H1 (cell line): ENCODE results near the gene ALDH4A1. TPM values are rescaled to one million over a fixed set of nuclear protein-coding genes. Genes with fewer than 3 reads are reported as not detected.

ENCODE experiments used
- CTCF ChIA-PET: fragments of 300-600 bp; sonication (Branson Sonifier 250); formaldehyde crosslinking; loops from one replicate; lab custom pipeline; 2021; ENCODE audit not compliant: partially characterized antibody; lab: Charles Lee
- POLR2A ChIA-PET: fragments of 300-600 bp; sonication (Branson Sonifier 250); formaldehyde crosslinking; loops from one replicate; lab custom pipeline; 2021; ENCODE audit warnings: inconsistent platforms; ENCODE audit not compliant: partially characterized antibody; lab: Charles Lee
- DNase-seq, 2 experiments: peaks; one replicate each; pipeline versions ENCODE4 v3.0.0 to v3.0.0-alpha.2; 2010 to 2022; ENCODE audit warnings: low spot score in 2 of 2, low read depth in 1 of 2, mixed read lengths in 1 of 2
- FAIRE-seq: peaks from 2 replicates; lab custom pipeline; 2011; peaks lifted over from hg19 to GRCh38; lab: Jason Lieb, UNC
- H2AFZ ChIP-seq: 2 replicates; pipeline ENCODE4 v1.8.1; 2012; ENCODE audit warnings: low read length, inconsistent platforms
- H2AK5ac ChIP-seq: 2 replicates; pipeline ENCODE4 v1.6.1; 2013; ENCODE audit warnings: low read depth, low read length
- H2BK120ac ChIP-seq: replicated peaks from 2 replicates; pipeline ENCODE3; 2013; ENCODE audit warnings: low read depth, low read length, inconsistent platforms
- H2BK12ac ChIP-seq: 2 replicates; pipeline ENCODE4 v1.6.1; 2013; ENCODE audit warnings: low read depth, low read length
- H2BK15ac ChIP-seq: 2 replicates; pipeline ENCODE4 v1.6.1; 2013; ENCODE audit warnings: low read length
- H2BK20ac ChIP-seq: 2 replicates; pipeline ENCODE4 v1.6.1; 2013; ENCODE audit warnings: low read length
- H2BK5ac ChIP-seq: 2 replicates; pipeline ENCODE4 v1.6.1; 2013; ENCODE audit warnings: low read depth, low read length
- H3K14ac ChIP-seq: 2 replicates; pipeline ENCODE4 v1.6.1; 2013; ENCODE audit warnings: inconsistent platforms; ENCODE audit not compliant: insufficient read length
- H3K18ac ChIP-seq: 2 replicates; pipeline ENCODE4 v1.6.1; 2013; ENCODE audit warnings: low read length; ENCODE audit errors: extremely low read depth
- H3K23ac ChIP-seq: 2 replicates; pipeline ENCODE4 v1.6.1; 2013; ENCODE audit warnings: inconsistent platforms; ENCODE audit not compliant: insufficient read length
- H3K23me2 ChIP-seq: 2 replicates; pipeline ENCODE4 v1.6.1; 2013; ENCODE audit warnings: low read depth, low read length
- H3K27ac ChIP-seq: 2 replicates; pipeline ENCODE4 v1.6.1; 2011; ENCODE audit warnings: low read depth, low read length, inconsistent platforms
- H3K27me3 ChIP-seq, 4 experiments: replicated peaks in 1 of 4; 1 replicate in 1 of 4; 2 replicates in 3 of 4; pipeline versions ENCODE4 v1.6.1 to v1.8.1; 2011 to 2013; ENCODE audit warnings: low read length in 3 of 4, mild to moderate bottlenecking in 3 of 4, inconsistent platforms in 2 of 4, mixed read lengths in 2 of 4, moderate library complexity in 1 of 4; ENCODE audit not compliant: control insufficient read depth in 3 of 4, insufficient read depth in 3 of 4; ENCODE audit errors: extremely low read depth in 1 of 4
- H3K36me3 ChIP-seq, 4 experiments: 2 replicates each; pipeline versions ENCODE4 v1.6.1 to v1.8.1; 2011 to 2013; ENCODE audit warnings: mild to moderate bottlenecking in 4 of 4, low read length in 3 of 4, moderate library complexity in 2 of 4, control low read depth in 1 of 4, inconsistent platforms in 1 of 4; ENCODE audit not compliant: insufficient read depth in 4 of 4, control insufficient read depth in 2 of 4
- H3K4ac ChIP-seq: replicated peaks from 2 replicates; pipeline ENCODE3; 2013; ENCODE audit warnings: low read length, low read depth, mixed read lengths, inconsistent platforms; ENCODE audit not compliant: insufficient read length
- H3K4me1 ChIP-seq, 4 experiments: replicated peaks in 1 of 4; 1 replicate in 1 of 4; 2 replicates in 3 of 4; pipeline versions ENCODE4 v1.6.1 to v1.8.1; 2011 to 2013; ENCODE audit warnings: low read length in 3 of 4, inconsistent platforms in 2 of 4, mixed read lengths in 1 of 4; ENCODE audit not compliant: insufficient read depth in 4 of 4, control insufficient read depth in 3 of 4
- H3K4me2 ChIP-seq, 2 experiments: 2 replicates each; pipeline versions ENCODE4 v1.6.1 to v1.8.1; 2011 to 2013; ENCODE audit warnings: low read depth in 2 of 2, low read length in 2 of 2, control low read depth in 1 of 2, inconsistent platforms in 1 of 2, mild to moderate bottlenecking in 1 of 2; ENCODE audit not compliant: insufficient read depth in 1 of 2
- H3K4me3 ChIP-seq, 4 experiments: fragments of 200-600, 300-600 bp in 1 of 4; sonication (generic), shearing (Covaris generic), sonication (Bioruptor Twin) in 1 of 4; 2 replicates each; pipeline versions ENCODE4 v1.5.1 to v1.8.1; 2011 to 2016; ENCODE audit warnings: low read length in 4 of 4, low read depth in 3 of 4, control low read depth in 2 of 4, inconsistent platforms in 2 of 4, mild to moderate bottlenecking in 2 of 4, mixed read lengths in 1 of 4, moderate library complexity in 1 of 4; ENCODE audit not compliant: insufficient read depth in 2 of 4; ENCODE audit errors: extremely low read depth in 1 of 4
- H3K56ac ChIP-seq: replicated peaks from 2 replicates; pipeline ENCODE3; 2013; ENCODE audit warnings: low read depth, mild to moderate bottlenecking, mixed read lengths, low read length, inconsistent platforms; ENCODE audit not compliant: insufficient read length
- H3K79me1 ChIP-seq: 2 replicates; pipeline ENCODE4 v1.6.1; 2013; ENCODE audit warnings: low read depth, low read length, control low read depth
- H3K79me2 ChIP-seq, 2 experiments: 2 replicates each; pipeline versions ENCODE4 v1.6.1 to v1.8.1; 2012 to 2013; ENCODE audit warnings: low read length in 2 of 2, mild to moderate bottlenecking in 2 of 2, inconsistent platforms in 1 of 2; ENCODE audit not compliant: insufficient read depth in 2 of 2, control insufficient read depth in 1 of 2
- H3K9ac ChIP-seq, 4 experiments: replicated peaks in 1 of 4; 1 replicate in 1 of 4; 2 replicates in 3 of 4; pipeline versions ENCODE4 v1.6.1 to v1.8.1; 2011 to 2013; ENCODE audit warnings: low read depth in 3 of 4, low read length in 3 of 4, control low read depth in 2 of 4, mild to moderate bottlenecking in 2 of 4, moderate library complexity in 2 of 4, inconsistent platforms in 1 of 4; ENCODE audit errors: extremely low read depth in 1 of 4
- H3K9me3 ChIP-seq, 2 experiments: 2 replicates each; pipeline versions ENCODE4 v1.6.1 to v1.8.1; 2012 to 2013; ENCODE audit warnings: mild to moderate bottlenecking in 2 of 2, moderate library complexity in 2 of 2, control low read depth in 1 of 2, inconsistent platforms in 1 of 2, low read depth in 1 of 2, low read length in 1 of 2, mixed read lengths in 1 of 2; ENCODE audit not compliant: insufficient read depth in 2 of 2
- H4K20me1 ChIP-seq, 2 experiments: replicated peaks in 1 of 2; 2 replicates each; pipeline versions ENCODE3 to v1.8.1; 2011 to 2013; ENCODE audit warnings: inconsistent platforms in 2 of 2, low read length in 2 of 2, mild to moderate bottlenecking in 1 of 2; ENCODE audit not compliant: insufficient read depth in 2 of 2, control insufficient read depth in 1 of 2
- H4K5ac ChIP-seq: 2 replicates; pipeline ENCODE4 v1.6.1; 2013; ENCODE audit warnings: low read length, low read depth, mixed read lengths, inconsistent platforms; ENCODE audit not compliant: insufficient read length
- H4K8ac ChIP-seq: 2 replicates; pipeline ENCODE4 v1.8.0; 2013; ENCODE audit warnings: mild to moderate bottlenecking, moderate library complexity, low read length, inconsistent platforms; ENCODE audit not compliant: insufficient read depth; ENCODE audit errors: extremely low read depth
- H4K91ac ChIP-seq: replicated peaks from 2 replicates; pipeline ENCODE3; 2013; ENCODE audit warnings: low read length, mixed read lengths, inconsistent platforms; ENCODE audit not compliant: insufficient read length
- ATF2 ChIP-seq: IDR thresholded peaks from 2 replicates; pipeline ENCODE4 v1.6.1; 2012; ENCODE audit warnings: low read length, inconsistent platforms
- BRCA1 ChIP-seq: IDR thresholded peaks from 2 replicates; pipeline ENCODE4 v1.6.1; 2012; ENCODE audit warnings: low read depth, low read length, improper control_type of control experiment
- CTBP2 ChIP-seq: IDR thresholded peaks from 2 replicates; pipeline ENCODE4 v1.7.0; 2011; ENCODE audit warnings: borderline replicate concordance, mild to moderate bottlenecking, moderate library complexity, mixed read lengths, low read length; ENCODE audit not compliant: insufficient read depth, insufficient read length
- FOSL1 ChIP-seq: IDR thresholded peaks from 2 replicates; pipeline ENCODE4 v1.6.1; 2011; ENCODE audit warnings: mild to moderate bottlenecking, low read depth, low read length, moderate library complexity; ENCODE audit not compliant: insufficient read depth
- KDM1A ChIP-seq: fragments of 200-600, 300-600 bp; sonication (generic); IDR thresholded peaks from 2 replicates; pipeline ENCODE4 v1.7.1; 2016; ENCODE audit warnings: mild to moderate bottlenecking, low read length, borderline replicate concordance
- MAX ChIP-seq: IDR thresholded peaks from 2 replicates; pipeline ENCODE4 v1.6.1; 2012; ENCODE audit warnings: inconsistent platforms
- NRF1 ChIP-seq: IDR thresholded peaks from 2 replicates; pipeline ENCODE4 v1.6.1; 2011; ENCODE audit warnings: mild to moderate bottlenecking, low read depth, low read length, improper control_type of control experiment
- POLR2AphosphoS5 ChIP-seq: IDR thresholded peaks from 2 replicates; pipeline ENCODE4 v1.6.1; 2011; ENCODE audit warnings: low read depth, low read length
- RFX5 ChIP-seq: IDR thresholded peaks from 2 replicates; pipeline ENCODE4 v1.6.1; 2011; ENCODE audit warnings: low read depth, low read length, improper control_type of control experiment, borderline replicate concordance
- SIN3A ChIP-seq, 2 experiments: IDR thresholded peaks in 1 of 2; conservative IDR thresholded peaks in 1 of 2; 2 replicates each; pipeline ENCODE4 v1.6.1; 2011 to 2012; ENCODE audit warnings: low read length in 2 of 2, improper control_type of control experiment in 1 of 2, low read depth in 1 of 2, mild to moderate bottlenecking in 1 of 2
- SIRT6 ChIP-seq: IDR thresholded peaks from one replicate; pipeline ENCODE4 v1.7.1; 2012; ENCODE audit warnings: low read length, inconsistent platforms
- SP1 ChIP-seq: IDR thresholded peaks from 2 replicates; pipeline ENCODE4 v1.6.1; 2011; ENCODE audit warnings: low read depth, low read length
- TBP ChIP-seq: IDR thresholded peaks from 2 replicates; pipeline ENCODE4 v1.6.1; 2011; ENCODE audit warnings: low read depth, low read length, improper control_type of control experiment
- WGBS, 2 experiments: shearing (Covaris generic) in 1 of 2; methylation state at CpG; one replicate each; pipeline versions ENCODE4 v1.1.6 to v1.1.7; 2013 to 2015; ENCODE audit warnings: low lambda C conversion rate in 2 of 2, mixed read lengths in 2 of 2, inconsistent platforms in 1 of 2, low coverage in 1 of 2, missing lambda C conversion rate in 1 of 2; ENCODE audit not compliant: insufficient replicate concordance in 2 of 2, insufficient coverage in 1 of 2, insufficient read length in 1 of 2; ENCODE audit errors: extremely low coverage in 1 of 2, missing lambda C conversion rate in 1 of 2; 5-methylcytosine and 5-hydroxymethylcytosine counted together
- polyA plus RNA-seq, 7 experiments: library from polyadenylated mRNA; depleted of rRNA in 3 of 7; stranded (reverse) in 5 of 7; unstranded in 2 of 7; fragments of >200 nt in 5 of 7; fragments of 200-250 nt in 2 of 7; gene quantifications; 1 replicate in 5 of 7; 2 replicates in 1 of 7; 4 replicates in 1 of 7; pipeline versions ENCODE4 v1.2.1 to v1.2.3, GENCODE V29; 2011 to 2013; ENCODE audit warnings: missing spikeins in 2 of 7, mixed read lengths in 2 of 7
- total RNA-seq: library from RNA; stranded (reverse); fragmentation: NEBNext Ultra II Directional; extraction: Animal tissue kit (Norgen Biotek cat#: 25700); gene quantifications from 2 replicates; pipeline ENCODE4 v1.2.1, GENCODE V29; 2021

Gene ALDH4A1
- total and polyA plus RNA-seq, 2 of the 8 experiments (the other 6 are each of a cell fraction or from before 2014, with no cell fraction given), result 30.3 to 35.9 TPM

- no peaks in the 10 kb centered on the region for H3K79me2 ChIP-seq
- no peak overlapping the region for H3K4me2 ChIP-seq
- no peak for FAIRE-seq
- no peaks in the 10 kb centered on the region for H3K79me1 ChIP-seq
- no peak overlapping the region for H3K56ac ChIP-seq
- H4K91ac ChIP-seq, result no peak overlapping the region
- H3K36me3 ChIP-seq, result peaks cover 0 to 11% (median 2%) of the 10 kb centered on the region in 4 experiments; a peak in 4 of 8 replicates
- DNase-seq, result no peak
- H2AFZ ChIP-seq, result no peak overlapping the region
- H3K27me3 ChIP-seq, result no peaks in the 10 kb centered on the region
- no peak overlapping the region for H4K5ac ChIP-seq
- peaks cover 0 to 6% (median 4%) of the 10 kb centered on the region in 4 experiments; a peak in 4 of 7 replicates for H3K4me1 ChIP-seq
- H3K9me3 ChIP-seq, result no peaks in the 10 kb centered on the region
- H2BK120ac ChIP-seq, result no peak overlapping the region
- no peak overlapping the region for H2BK20ac ChIP-seq
- ChIA-PET CTCF (interaction anchor here (1.0 to 14.4 kb wide), 13 partner anchors 7 to 285 kb away, joined by 4 to 131 read pairs (median 8); partner anchors contain the start of gene ALDH4A1), POLR2A (no interaction called here)
- no peak overlapping the region for H2BK15ac ChIP-seq
- H2AK5ac ChIP-seq, result no peak overlapping the region
- no peak overlapping the region for H3K23ac ChIP-seq
- H3K27ac ChIP-seq, result no peak overlapping the region
- H4K20me1 ChIP-seq, result peaks cover 0 to 8% of the 10 kb centered on the region in 2 experiments
- no peak overlapping the region for H4K8ac ChIP-seq
- no peak overlapping the region for H3K4me3 ChIP-seq
- H2BK12ac ChIP-seq, result no peak overlapping the region
- no peak overlapping the region for H3K14ac ChIP-seq
- no peak overlapping the region for H3K9ac ChIP-seq
- WGBS, 2 experiments, result 89% methylated on average over 23 of the region's 23 CpGs; no CpG with 5 or more reads in 1 of the 2 experiments
- H3K18ac ChIP-seq, result no peak overlapping the region
- H3K4ac ChIP-seq, result no peak overlapping the region
- H3K23me2 ChIP-seq, result no peaks in the 10 kb centered on the region
- no peak overlapping the region for H2BK5ac ChIP-seq
- TF ChIP-seq RFX5 (no peak), KDM1A (no peak), MAX (no peak), TBP (no peak), SIN3A (conservative IDR thresholded peaks at IDR 0.05 in 1 of 2, IDR thresholded peaks at IDR 0.05 in 1 of 2; ENCODE audit: low read depth in 1 of 2, low read length in 2 of 2) (no peak), SIRT6 (no peak), BRCA1 (no peak), NRF1 (no peak), FOSL1 (no peak), CTBP2 (no peak), ATF2 (no peak), POLR2AphosphoS5 (no peak), SP1 (no peak)
Measured at GRCh38 chr1:18883079-18883478, 19.3 kb downstream of the ALDH4A1 start.
